ENCODE data around the gene MCHR2.

The MCHR2 gene

GRCh38 chr6:99901596-99902384 lies 92.2 kb downstream of the MCHR2 start:
- no peak for DNase-seq

GRCh38 chr6:99894815-99895214 lies 99.2 kb downstream of the MCHR2 start:
- no peak for DNase-seq

GRCh38 chr6:99887066-99887465 lies 107.0 kb downstream of the MCHR2 start:
- DNase-seq: no peak

- no peak for DNase-seq
These were observed 109.0 kb downstream of the MCHR2 start for GRCh38 chr6:99885051-99885450.

GRCh38 chr6:99882128-99882702 lies 111.8 kb downstream of the MCHR2 start:
- DNase-seq: no peak

- DNase-seq: no peak
These were observed 114.6 kb downstream of the MCHR2 start for GRCh38 chr6:99879431-99879830.

- no peak for DNase-seq
These were observed 119.0 kb downstream of the MCHR2 start for GRCh38 chr6:99875068-99875467.

GRCh38 chr6:99873084-99873483 lies 120.9 kb downstream of the MCHR2 start:
- no peak for DNase-seq

GRCh38 chr6:99871641-99872040 lies 122.4 kb downstream of the MCHR2 start:
- no peak for DNase-seq

Data from right kidney (tissue), 1 donor.